Ovary (tissue), 9 donors: ENCODE results near the gene C4BPA. TPM values are rescaled to one million over a fixed set of nuclear protein-coding genes. Genes with fewer than 3 reads are reported as not detected.
A peak's percentile ranks its signal among the peaks of the same experiment; 100 is the strongest.

Experiments used
- DNase-seq, 5 donors: peaks; one replicate each; pipeline ENCODE4 v3.0.0-alpha.2; 2019 to 2020
- H3K27ac ChIP-seq, 2 donors: fragments of 200-600 bp; one replicate each; pipeline versions ENCODE4 v1.5.1 to v1.8.0; 2019 to 2022
- H3K27me3 ChIP-seq: fragments of 200-600 bp; one replicate; pipeline ENCODE4 v1.8.0; 2022
- H3K36me3 ChIP-seq: fragments of 200-600 bp; sonication (generic); one replicate; pipeline ENCODE4 v1.5.1; 2019
- H3K4me1 ChIP-seq: one replicate; pipeline ENCODE4 v1.8.1; 2013; ENCODE audit warnings: mild to moderate bottlenecking, moderate library complexity; ENCODE audit not compliant: insufficient read depth
- H3K4me3 ChIP-seq: fragments of 200-600 bp; sonication (generic); one replicate; pipeline ENCODE4 v1.5.1; 2017
- H3K9me3 ChIP-seq, 2 donors: fragments of 200-600 bp in 1 of 2; sonication (generic) in 1 of 2; one replicate each; pipeline versions ENCODE4 v1.5.1 to v1.8.1; 2013 to 2019; ENCODE audit warnings: mild to moderate bottlenecking in 1 of 2, moderate library complexity in 1 of 2
- CTCF ChIP-seq, 3 donors: fragments of 450-650 bp in 2 of 3; fragments of 200-600 bp in 1 of 3; IDR thresholded peaks; one replicate each; pipeline versions ENCODE4 v1.5.1 to v1.8.0; 2016 to 2022; ENCODE audit warnings: antibody characterized with exemption in 3 of 3, mild to moderate bottlenecking in 1 of 3
- EP300 ChIP-seq: sonication (generic); formaldehyde crosslinking; IDR thresholded peaks from one replicate; pipeline ENCODE4 v1.6.1; 2017; ENCODE audit warnings: antibody characterized with exemption
- POLR2A ChIP-seq: fragments of 450-650 bp; IDR thresholded peaks from one replicate; pipeline ENCODE4 v1.6.1; 2017; ENCODE audit warnings: antibody characterized with exemption, mild to moderate bottlenecking, moderate library complexity
- WGBS, 3 donors: extraction: QIAGEN DNeasy Blood & Tissue Kit in 1 of 3; methylation state at CpG; one replicate each; pipeline versions ENCODE4 v1.1.5 to v1.1.7; 2013 to 2017; 5-methylcytosine and 5-hydroxymethylcytosine counted together
- intact Hi-C, 4 donors: fragments of 100-400 bp; cut with DNase I; formaldehyde crosslinking; loops; one replicate each; pipeline versions ENCODE4 v1.11.0 to v1.15.1; 2022 to 2023
- polyA plus RNA-seq, 2 donors: library from polyadenylated mRNA; stranded (reverse); fragments of 200-250 nt in 1 of 2; fragments of 350-450 nt in 1 of 2; fragmentation: Illumina TruSeq in 1 of 2; extraction: RNeasy Lipid Tissue Mini Kit (QIAGEN cat#74804) in 1 of 2; gene quantifications; one replicate each; pipeline ENCODE4 v1.2.3, GENCODE V29; 2013 to 2014
- total RNA-seq, 7 donors: library from RNA; depleted of rRNA in 2 of 7; stranded (reverse); fragments of >200 nt in 2 of 7; fragmentation: NEBNext Ultra II Directional in 3 of 7; extraction: Animal tissue kit (Norgen Biotek cat#: 25700) in 3 of 7; gene quantifications; one replicate each; pipeline versions ENCODE4 v1.1.0 to v1.2.4, GENCODE V29; 2016 to 2023
- donor health status: DM: no; HTN: no; CAD: no; lungs with moderate emphysema.
- donor health status: DM: no; HTN: no; CAD: no.
- donor health status: Bipolar disorder and iron deficiency.
- donor health status: DM: yes; HTN: yes; CAD: no.
- donor health status: DM: no; HTN: no; CAD: no.
- donor health status: DM: yes; HTN: yes; CAD: no.

C4BPA gene
- total and polyA plus RNA-seq, 9 donors = 0.23 to 3.5 (median 1.1) TPM

- 8 to 18% (median 9%) methylated on average over 2 of the region's 2 CpGs for WGBS, 3 donors
- no peak for TF ChIP-seq CTCF (IDR thresholded peaks at IDR 0.05)
- Histone ChIP-seq H3K4me1 (peaks cover 6% of the 10 kb centered on the region), H3K27ac (peak overlapping the region in 1 of 2 donors; percentile 61), H3K36me3 (no peaks in the 10 kb centered on the region), H3K4me3 (no peak overlapping the region), H3K9me3 (no peaks in the 10 kb centered on the region), H3K27me3 (no peaks in the 10 kb centered on the region)
- no peak for DNase-seq
- intact Hi-C loops = loop anchor here in 1 of 4 donors (10.0 kb wide), 1 partner anchor 317 kb away; no protein-coding TSS in a partner anchor
Observed at GRCh38 chr1:207088161-207088560, 15.9 kb upstream of the C4BPA start.

- no peak for DNase-seq
- H3K27ac ChIP-seq = peak within 1 kb of the TSS in 1 of 2 donors; percentile 61
- no peak within 1 kb of the TSS for H3K4me3 ChIP-seq
- TF ChIP-seq CTCF (IDR thresholded peaks at IDR 0.05) (no peak), EP300 (no peak), POLR2A (no peak)
- no peaks in the 10 kb centered on the region for H3K36me3 ChIP-seq
- H3K27me3 ChIP-seq = no peaks in the 10 kb centered on the region
- 46 to 63% (median 51%) methylated on average over 9 of the region's 9 CpGs for WGBS, 3 donors
- H3K4me1 ChIP-seq = peaks cover 6% of the 10 kb centered on the region
- H3K9me3 ChIP-seq = no peaks in the 10 kb centered on the region
- intact Hi-C loops = loop anchor here in 1 of 4 donors (10.0 kb wide), 1 partner anchor 316 kb away; no protein-coding TSS in a partner anchor
Observed at GRCh38 chr1:207088701-207089626, 15.1 kb upstream of the C4BPA start, which contains the start of gene C4BPB. TSS of gene C4BPB (plus strand) at chr1:207088860. CDS start at chr1:207089532, 672 bp downstream.

GRCh38 chr1:207089627-207090355 lies 14.2 kb upstream of the C4BPA start:
- Histone ChIP-seq H3K27me3 (no peaks in the 10 kb centered on the region), H3K9me3 (no peaks in the 10 kb centered on the region), H3K36me3 (no peaks in the 10 kb centered on the region), H3K4me1 (peaks cover 6% of the 10 kb centered on the region), H3K27ac (peak overlapping the region in 1 of 2 donors; percentile 61), H3K4me3 (no peak overlapping the region)
- no peak for DNase-seq
- 55 to 80% (median 76%) methylated on average over 17 of the region's 17 CpGs for WGBS, 3 donors
- intact Hi-C loops = loop anchor here in 1 of 4 donors (10.0 kb wide), 1 partner anchor 315 kb away; no protein-coding TSS in a partner anchor
- TF ChIP-seq CTCF (IDR thresholded peaks at IDR 0.05) = no peak
- no peak for TF ChIP-seq POLR2A
- TF ChIP-seq EP300 = no peak

GRCh38 chr1:207091200-207091908 lies 12.7 kb upstream of the C4BPA start:
- no peak for DNase-seq
- H3K9me3 ChIP-seq = no peaks in the 10 kb centered on the region
- WGBS, 3 donors = 77 to 84% (median 80%) methylated on average over 4 of the region's 4 CpGs

More at GRCh38 chr1:207091200-207091908, 12.7 kb upstream of the C4BPA start:
- no peak overlapping the region for H3K27ac ChIP-seq
- no peak overlapping the region for H3K4me3 ChIP-seq
- H3K36me3 ChIP-seq = no peaks in the 10 kb centered on the region
- no peaks in the 10 kb centered on the region for H3K27me3 ChIP-seq
- TF ChIP-seq POLR2A (no peak), EP300 (no peak), CTCF (IDR thresholded peaks at IDR 0.05) (no peak)
- H3K4me1 ChIP-seq = peaks cover 6% of the 10 kb centered on the region
- intact Hi-C loops = no loop called here
